ENCODE data around the gene TMEM150C. TPM values are rescaled to one million over a fixed set of nuclear protein-coding genes. Genes with fewer than 3 reads are reported as not detected.

The TMEM150C gene
- total RNA-seq, 1 experiment from 2014 or later, result 1.8 TPM

- BruUV-seq (replicated peaks), result no TSS peak
- ChIA-PET CTCF (no interaction called here), POLR2A (no interaction called here)
- Histone ChIP-seq H3K27me3 (ENCODE audit: control insufficient read depth, insufficient read depth, low read length) (peaks cover 7% of the 10 kb centered on the region), H3K4me3 (ENCODE audit: low read depth in 2 of 2, low read length in 2 of 2) (no peak overlapping the region), H3K9me3 (ENCODE audit: control insufficient read depth, insufficient read depth, low read depth, low read length) (no peaks in the 10 kb centered on the region), H3K36me3 (ENCODE audit: control insufficient read depth, insufficient read depth, low read length) (no peaks in the 10 kb centered on the region), H3K27ac (ENCODE audit: low read length) (no peak overlapping the region), H3K4me1 (ENCODE audit: control insufficient read depth, insufficient read depth, low read length) (no peaks in the 10 kb centered on the region)
- in situ Hi-C loops (cut with HindIII; ENCODE audit: low pct_unique_long_range_greater_than_20kb, low sequenced_read_pairs) (no loop called here), intact Hi-C loops (cut with micrococcal nuclease; ENCODE audit: unreplicated experiment) (no loop called here)
- ATAC-seq, result no peak
- DNase-seq (ENCODE audit: low read depth, low spot score), result no peak
- TF ChIP-seq POLR2AphosphoS5 (IDR thresholded peaks at IDR 0.05; ENCODE audit: low read depth, low read length) (no peak), CTCF (IDR thresholded peaks at IDR 0.05) (no peak), SIN3A (IDR thresholded peaks at IDR 0.05; ENCODE audit: borderline replicate concordance, insufficient read depth, low read depth, low read length) (no peak), TCF7L2 (IDR thresholded peaks at IDR 0.05; ENCODE audit: low read depth, low read length) (no peak), REST (IDR thresholded peaks at IDR 0.05; ENCODE audit: insufficient read depth in 1 of 2, low read depth in 2 of 2, low read length in 1 of 2) (no peak)
Measured at GRCh38 chr4:82588771-82589270, 27.0 kb upstream of the TMEM150C start.

GRCh38 chr4:82587826-82588540 lies 26.2 kb upstream of the TMEM150C start:
- no peaks in the 10 kb centered on the region for H3K9me3 ChIP-seq (ENCODE audit: control insufficient read depth, insufficient read depth, low read depth, low read length)
- CTCF ChIA-PET, result no interaction called here
- H3K4me1 ChIP-seq (ENCODE audit: control insufficient read depth, insufficient read depth, low read length), result no peaks in the 10 kb centered on the region
- intact Hi-C loops (cut with micrococcal nuclease; ENCODE audit: unreplicated experiment) (no loop called here), in situ Hi-C loops (cut with HindIII; ENCODE audit: low pct_unique_long_range_greater_than_20kb, low sequenced_read_pairs) (no loop called here)
- BruUV-seq (replicated peaks), result no TSS peak
- H3K27me3 ChIP-seq (ENCODE audit: control insufficient read depth, insufficient read depth, low read length), result peaks cover 7% of the 10 kb centered on the region
- POLR2A ChIA-PET, result no interaction called here
- no peak overlapping the region for H3K27ac ChIP-seq (ENCODE audit: low read length)
- H3K36me3 ChIP-seq (ENCODE audit: control insufficient read depth, insufficient read depth, low read length), result no peaks in the 10 kb centered on the region
- no peak for ATAC-seq
- DNase-seq (ENCODE audit: low read depth, low spot score), result no peak
- TF ChIP-seq POLR2AphosphoS5 (IDR thresholded peaks at IDR 0.05; ENCODE audit: low read depth, low read length), result no peak
- TF ChIP-seq SIN3A (IDR thresholded peaks at IDR 0.05; ENCODE audit: borderline replicate concordance, insufficient read depth, low read depth, low read length), result no peak
- TF ChIP-seq CTCF (IDR thresholded peaks at IDR 0.05), result no peak
- TF ChIP-seq REST (IDR thresholded peaks at IDR 0.05; ENCODE audit: insufficient read depth in 1 of 2, low read depth in 2 of 2, low read length in 1 of 2), result no peak
- no peak for TF ChIP-seq TCF7L2 (IDR thresholded peaks at IDR 0.05; ENCODE audit: low read depth, low read length)
- H3K4me3 ChIP-seq (ENCODE audit: low read depth in 2 of 2, low read length in 2 of 2), result no peak overlapping the region
